DND-41 (cell line): ENCODE data around the gene AVP.

Experiments
- EZH2 ChIP-seq: IDR thresholded peaks from 3 replicates; pipeline ENCODE4 v1.6.1; 2012; ENCODE audit warnings: borderline replicate concordance, low read depth, mild to moderate bottlenecking, moderate library complexity, low read length, inconsistent platforms; ENCODE audit not compliant: severe bottlenecking
- TF ChIP-seq, protein P1 (sequence below): IDR thresholded peaks from 2 replicates; pipeline ENCODE4 v1.5.1; 2012; ENCODE audit warnings: borderline replicate concordance, low read length, moderate library complexity, mild to moderate bottlenecking; ENCODE audit not compliant: poor library complexity, severe bottlenecking; ENCODE audit errors: extremely low read depth

DNA sequence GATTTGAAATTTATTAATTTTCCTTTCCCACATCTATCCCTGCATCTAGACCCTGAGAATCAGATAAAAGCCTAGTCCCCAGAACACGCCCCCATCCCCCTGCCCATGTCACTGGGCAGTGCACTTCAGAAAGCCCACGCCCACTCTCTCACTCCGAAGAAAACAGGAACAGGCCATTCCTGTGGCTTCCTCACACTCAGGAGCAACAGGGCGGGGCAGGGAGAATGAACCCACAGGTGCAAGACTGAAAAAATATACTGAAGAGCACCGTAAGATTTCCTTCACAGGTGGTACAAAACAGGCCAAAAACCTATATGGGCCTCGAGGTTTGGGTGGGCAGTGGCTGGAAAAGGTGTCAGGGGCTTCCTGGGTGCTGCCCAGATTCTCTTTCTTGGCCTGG lies 9.7 kb downstream of the AVP start:
- TF ChIP-seq, protein P1, sequence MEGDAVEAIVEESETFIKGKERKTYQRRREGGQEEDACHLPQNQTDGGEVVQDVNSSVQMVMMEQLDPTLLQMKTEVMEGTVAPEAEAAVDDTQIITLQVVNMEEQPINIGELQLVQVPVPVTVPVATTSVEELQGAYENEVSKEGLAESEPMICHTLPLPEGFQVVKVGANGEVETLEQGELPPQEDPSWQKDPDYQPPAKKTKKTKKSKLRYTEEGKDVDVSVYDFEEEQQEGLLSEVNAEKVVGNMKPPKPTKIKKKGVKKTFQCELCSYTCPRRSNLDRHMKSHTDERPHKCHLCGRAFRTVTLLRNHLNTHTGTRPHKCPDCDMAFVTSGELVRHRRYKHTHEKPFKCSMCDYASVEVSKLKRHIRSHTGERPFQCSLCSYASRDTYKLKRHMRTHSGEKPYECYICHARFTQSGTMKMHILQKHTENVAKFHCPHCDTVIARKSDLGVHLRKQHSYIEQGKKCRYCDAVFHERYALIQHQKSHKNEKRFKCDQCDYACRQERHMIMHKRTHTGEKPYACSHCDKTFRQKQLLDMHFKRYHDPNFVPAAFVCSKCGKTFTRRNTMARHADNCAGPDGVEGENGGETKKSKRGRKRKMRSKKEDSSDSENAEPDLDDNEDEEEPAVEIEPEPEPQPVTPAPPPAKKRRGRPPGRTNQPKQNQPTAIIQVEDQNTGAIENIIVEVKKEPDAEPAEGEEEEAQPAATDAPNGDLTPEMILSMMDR, result no peak
- TF ChIP-seq EZH2, result no peak
